SJCRH30 (cell line): Measurements from ENCODE around the gene MED13L. TPM values are rescaled to one million over a fixed set of nuclear protein-coding genes. Genes with fewer than 3 reads are reported as not detected.

Experiments
- DNase-seq, 2 experiments: peaks; one replicate each; pipeline ENCODE4 v3.0.0-alpha.2; 2015 to 2020
- H3K27ac ChIP-seq: fragments of 250-450 bp; sonication (Bioruptor Pico); 2 replicates; pipeline ENCODE4 v1.5.1; 2020; ENCODE audit warnings: mild to moderate bottlenecking, moderate library complexity
- H3K27me3 ChIP-seq: fragments of 250-450 bp; sonication (Bioruptor Pico); 2 replicates; pipeline ENCODE4 v1.5.1; 2020; ENCODE audit warnings: mild to moderate bottlenecking, moderate library complexity
- H3K36me3 ChIP-seq: fragments of 250-450 bp; sonication (Bioruptor Pico); 2 replicates; pipeline ENCODE4 v1.5.1; 2020; ENCODE audit warnings: mild to moderate bottlenecking, moderate library complexity
- H3K4me1 ChIP-seq: fragments of 250-450 bp; sonication (Bioruptor Pico); 2 replicates; pipeline ENCODE4 v1.5.1; 2020; ENCODE audit warnings: mild to moderate bottlenecking, moderate library complexity
- H3K4me3 ChIP-seq: fragments of 250-450 bp; sonication (Bioruptor Pico); 2 replicates; pipeline ENCODE4 v1.5.1; 2020; ENCODE audit warnings: mild to moderate bottlenecking, moderate library complexity
- H3K9me3 ChIP-seq: fragments of 250-450 bp; sonication (Bioruptor Pico); replicated peaks from 2 replicates; pipeline ENCODE4 v1.5.1; 2020; ENCODE audit warnings: mild to moderate bottlenecking, moderate library complexity
- total RNA-seq: library from RNA; depleted of rRNA; stranded (reverse); fragments of >200 nt; shearing (Covaris generic); gene quantifications from 2 replicates; pipeline ENCODE4 v1.2.3, GENCODE V29; 2014

The MED13L gene
- total RNA-seq, 1 experiment from 2014 or later = 62.0 TPM

DNA sequence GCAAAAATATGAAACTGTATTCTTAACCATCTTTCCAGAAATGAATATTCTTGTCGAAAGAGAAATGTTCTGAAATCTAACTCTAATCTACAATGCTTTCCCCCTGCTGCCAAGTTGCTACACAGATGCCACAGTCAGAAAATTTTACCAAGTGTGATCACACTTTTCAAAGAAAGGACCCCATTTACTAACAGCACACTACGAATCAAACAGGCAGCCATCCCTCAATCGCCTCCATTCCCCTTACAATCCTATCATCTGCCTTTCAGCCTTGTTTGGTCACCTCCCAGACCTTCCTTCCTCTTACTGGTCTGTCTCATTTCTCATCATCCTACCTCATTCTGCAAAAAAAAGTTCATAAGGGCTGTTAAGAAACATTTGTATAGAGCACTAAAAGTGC lies 190.1 kb downstream of the MED13L start:
- H3K4me1 ChIP-seq = 0 out of 2 replicates have a peak, but pooled peaks cover 4% of the 10 kb centered on the region
- H3K27me3 ChIP-seq = no peaks in the 10 kb centered on the region
- H3K27ac ChIP-seq = no peak overlapping the region
- H3K9me3 ChIP-seq = 0 out of 2 replicates have a peak, but pooled peaks cover 3% of the 10 kb centered on the region
- no peak for DNase-seq
- no peak overlapping the region for H3K4me3 ChIP-seq
- H3K36me3 ChIP-seq = no peaks in the 10 kb centered on the region; the same call in none of the 2 replicates

DNA sequence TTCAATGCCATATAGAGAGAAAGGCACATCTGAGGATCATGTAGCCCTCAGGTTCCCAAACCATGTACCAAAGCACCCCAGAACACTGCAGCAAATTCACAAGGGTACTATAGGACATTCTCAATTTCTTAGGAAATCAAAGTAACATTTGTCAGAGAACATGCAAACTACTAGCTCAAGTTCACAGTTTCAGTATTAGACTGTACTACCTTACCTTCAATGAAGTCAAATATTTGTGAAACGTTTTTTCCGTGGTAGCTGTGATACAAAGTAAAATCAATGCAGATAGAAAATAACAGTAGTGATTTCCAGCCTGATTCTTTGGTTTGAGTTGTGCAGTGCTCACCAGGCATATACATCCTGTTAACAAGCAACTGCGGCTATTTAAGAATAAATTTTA lies 197.1 kb downstream of the MED13L start:
- no peaks in the 10 kb centered on the region for H3K36me3 ChIP-seq
- no peak overlapping the region for H3K27ac ChIP-seq
- no peaks in the 10 kb centered on the region for H3K27me3 ChIP-seq
- H3K9me3 ChIP-seq = no peaks in the 10 kb centered on the region
- H3K4me1 ChIP-seq = peaks cover 3% of the 10 kb centered on the region; the same call in 1 of the 2 replicates
- no peak overlapping the region for H3K4me3 ChIP-seq
- DNase-seq = no peak

DNA sequence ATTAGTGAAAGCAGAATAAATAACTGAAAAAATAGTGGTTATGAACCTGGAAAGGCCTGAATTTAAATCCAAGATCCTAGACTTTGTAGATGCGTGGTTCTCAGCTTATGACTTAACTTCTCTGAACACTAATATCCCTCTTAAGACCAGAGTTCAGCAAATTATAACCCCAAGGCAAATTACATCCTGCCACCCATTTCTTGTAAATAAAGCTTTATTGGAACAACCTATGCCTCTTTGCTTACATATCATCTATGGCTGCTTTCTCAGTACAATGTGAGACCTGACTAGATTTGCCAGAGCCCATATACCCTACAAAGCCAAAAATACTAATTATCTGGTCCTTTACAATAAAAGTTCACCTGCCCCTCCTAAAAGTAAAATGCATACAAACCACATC lies 199.1 kb downstream of the MED13L start:
- Histone ChIP-seq H3K36me3 (no peaks in the 10 kb centered on the region), H3K27ac (no peak overlapping the region), H3K27me3 (no peaks in the 10 kb centered on the region), H3K9me3 (no peaks in the 10 kb centered on the region), H3K4me1 (peaks cover 6% of the 10 kb centered on the region; the same call in 1 of the 2 replicates), H3K4me3 (no peak overlapping the region)
- DNase-seq = no peak

DNA sequence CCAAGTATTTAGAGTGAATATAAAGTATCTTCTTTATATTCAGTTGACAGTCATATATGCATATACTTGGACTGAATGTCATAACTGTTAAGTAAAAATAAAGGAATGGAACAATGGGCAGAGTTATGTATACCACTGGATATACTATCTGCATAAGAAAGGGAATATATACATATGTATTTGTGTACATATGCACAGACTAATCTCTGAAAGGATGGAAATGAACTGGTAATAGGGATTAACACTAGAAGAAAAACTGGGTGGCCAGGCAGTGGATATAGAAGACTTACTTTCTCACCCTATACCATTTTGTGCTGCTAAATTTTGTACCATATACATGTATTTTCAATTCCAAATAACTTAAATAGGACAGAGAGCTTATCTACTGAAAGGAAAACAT lies 200.1 kb downstream of the MED13L start:
- H3K9me3 ChIP-seq = no peaks in the 10 kb centered on the region
- no peak overlapping the region for H3K4me3 ChIP-seq
- H3K27me3 ChIP-seq = no peaks in the 10 kb centered on the region
- H3K4me1 ChIP-seq = peaks cover 6% of the 10 kb centered on the region; the same call in 1 of the 2 replicates
- H3K27ac ChIP-seq = no peak overlapping the region
- no peak for DNase-seq
- H3K36me3 ChIP-seq = no peaks in the 10 kb centered on the region

DNA sequence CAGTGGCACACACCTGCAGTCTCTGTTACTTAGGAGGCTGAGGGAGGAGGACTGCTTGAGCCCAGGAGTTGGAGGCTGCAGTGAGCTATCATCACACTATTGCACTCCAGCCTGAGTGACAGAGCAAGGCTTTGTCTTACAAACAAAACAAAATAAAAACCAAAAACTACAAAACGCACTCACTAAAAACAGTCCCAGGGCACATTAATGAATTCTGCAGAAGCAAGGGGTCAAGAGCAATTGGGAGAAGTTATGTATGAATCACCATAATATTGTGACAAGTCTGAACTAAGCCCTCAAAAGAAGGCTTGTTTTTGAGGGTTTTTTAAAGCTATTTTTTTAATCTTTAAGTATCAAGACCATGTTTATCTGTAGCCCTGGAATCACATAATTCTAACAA lies 201.1 kb downstream of the MED13L start:
- Histone ChIP-seq H3K4me1 (peaks cover 6% of the 10 kb centered on the region; the same call in 1 of the 2 replicates), H3K4me3 (no peak overlapping the region), H3K36me3 (no peaks in the 10 kb centered on the region), H3K27ac (no peak overlapping the region), H3K27me3 (no peaks in the 10 kb centered on the region), H3K9me3 (no peaks in the 10 kb centered on the region)
- no peak for DNase-seq

DNA sequence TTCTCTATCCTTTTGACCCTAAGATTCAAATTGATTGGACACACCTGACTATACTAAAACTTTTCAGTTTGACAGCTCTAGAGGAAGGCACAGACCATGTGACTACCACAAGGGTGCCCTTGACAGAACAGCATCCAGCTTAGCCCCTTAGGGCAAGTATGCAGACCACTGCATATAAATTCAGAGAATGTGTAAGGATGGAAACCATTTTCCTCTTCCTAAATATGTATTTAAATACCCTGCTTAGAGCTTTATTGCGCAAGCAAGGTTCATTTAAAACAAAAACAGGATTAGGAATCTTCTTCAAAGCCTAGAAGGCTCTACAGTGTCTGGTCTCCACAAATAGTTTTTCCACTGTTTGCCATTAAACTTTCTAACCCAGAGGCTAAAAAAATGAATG lies 202.8 kb downstream of the MED13L start:
- H3K4me3 ChIP-seq = no peak overlapping the region
- H3K36me3 ChIP-seq = no peaks in the 10 kb centered on the region
- no peaks in the 10 kb centered on the region for H3K9me3 ChIP-seq
- peaks cover 6% of the 10 kb centered on the region; the same call in 1 of the 2 replicates for H3K4me1 ChIP-seq
- H3K27ac ChIP-seq = no peak overlapping the region
- peak; percentile 15 to 47 for DNase-seq
- H3K27me3 ChIP-seq = no peaks in the 10 kb centered on the region

DNA sequence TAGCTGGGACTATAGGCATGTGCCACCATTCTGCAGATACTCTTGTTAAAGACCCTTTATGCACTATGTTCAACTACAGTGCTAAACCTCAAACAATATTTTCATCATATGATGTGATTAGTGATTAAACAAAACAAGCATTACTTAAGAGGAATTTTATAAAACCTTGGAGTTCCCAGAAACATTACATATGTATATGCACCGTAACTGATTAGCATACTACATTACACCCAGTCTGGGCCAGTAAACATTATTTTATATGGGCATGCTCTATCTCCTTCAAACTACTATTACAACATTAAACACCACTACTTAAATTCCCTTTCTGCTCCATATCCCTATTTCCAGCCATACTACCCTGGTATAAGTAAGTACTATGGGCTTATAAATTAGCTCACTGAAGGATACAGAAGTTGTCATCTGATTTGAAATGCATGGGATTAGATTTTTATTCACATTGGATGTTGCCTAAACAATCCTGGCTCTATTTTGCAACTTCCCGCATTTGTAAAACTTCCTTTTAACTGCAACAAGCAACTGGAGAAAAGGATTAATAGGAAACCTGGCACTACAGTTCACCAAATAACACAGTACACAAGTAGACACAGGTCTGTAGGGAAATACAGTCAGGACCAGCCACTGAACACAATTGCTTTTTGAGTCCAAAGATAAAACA lies 205.8 kb downstream of the MED13L start:
- Histone ChIP-seq H3K36me3 (no peaks in the 10 kb centered on the region), H3K4me3 (no peak overlapping the region), H3K27me3 (no peaks in the 10 kb centered on the region), H3K27ac (no peak overlapping the region), H3K4me1 (peaks cover 6% of the 10 kb centered on the region; the same call in 1 of the 2 replicates), H3K9me3 (no peaks in the 10 kb centered on the region)
- no peak for DNase-seq

DNA sequence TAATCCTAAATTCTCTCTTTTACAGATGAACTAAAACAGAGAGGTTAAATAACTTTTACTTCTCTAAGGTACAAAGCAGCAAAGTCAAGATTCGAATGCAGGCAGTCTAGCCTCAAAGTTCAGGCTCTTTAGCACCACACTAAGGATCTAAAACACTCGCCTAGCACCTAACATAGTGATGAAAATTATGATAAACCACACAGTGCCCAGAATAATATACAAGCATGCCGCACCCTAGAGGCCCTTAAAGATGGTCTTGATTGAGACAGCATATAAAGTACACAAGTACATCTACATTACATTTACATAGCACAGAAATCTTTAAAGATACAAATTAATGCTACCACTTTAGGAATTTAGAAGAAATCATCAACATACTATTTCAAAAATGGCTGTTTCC lies 207.0 kb downstream of the MED13L start:
- H3K4me3 ChIP-seq = no peak overlapping the region
- DNase-seq = no peak
- peaks cover 3% of the 10 kb centered on the region; the same call in 1 of the 2 replicates for H3K4me1 ChIP-seq
- H3K27ac ChIP-seq = no peak overlapping the region
- no peaks in the 10 kb centered on the region for H3K27me3 ChIP-seq
- no peaks in the 10 kb centered on the region for H3K36me3 ChIP-seq
- H3K9me3 ChIP-seq = no peaks in the 10 kb centered on the region

DNA sequence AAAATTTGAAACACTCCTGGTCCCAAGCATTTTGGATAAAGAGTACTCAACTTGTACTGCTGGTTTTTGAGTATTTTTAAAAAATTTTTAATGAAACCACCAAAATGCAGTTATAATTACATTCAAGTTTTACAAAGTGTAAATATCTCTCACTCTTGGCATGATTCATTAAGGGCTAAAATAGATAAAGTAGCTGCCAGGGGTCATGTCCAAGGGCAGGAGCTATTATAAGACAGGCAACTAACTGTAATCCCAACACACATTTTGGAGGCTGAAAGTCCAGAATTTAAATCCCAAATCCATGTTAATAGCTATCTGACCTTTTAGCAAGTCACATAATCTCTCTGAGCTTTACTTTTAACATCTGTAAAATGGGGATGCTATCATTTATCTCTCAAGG lies 207.6 kb downstream of the MED13L start:
- Histone ChIP-seq H3K27me3 (no peaks in the 10 kb centered on the region), H3K9me3 (no peaks in the 10 kb centered on the region), H3K27ac (no peak overlapping the region), H3K4me1 (no peaks in the 10 kb centered on the region; the same call in 1 of the 2 replicates), H3K36me3 (no peaks in the 10 kb centered on the region), H3K4me3 (no peak overlapping the region)
- no peak for DNase-seq

DNA sequence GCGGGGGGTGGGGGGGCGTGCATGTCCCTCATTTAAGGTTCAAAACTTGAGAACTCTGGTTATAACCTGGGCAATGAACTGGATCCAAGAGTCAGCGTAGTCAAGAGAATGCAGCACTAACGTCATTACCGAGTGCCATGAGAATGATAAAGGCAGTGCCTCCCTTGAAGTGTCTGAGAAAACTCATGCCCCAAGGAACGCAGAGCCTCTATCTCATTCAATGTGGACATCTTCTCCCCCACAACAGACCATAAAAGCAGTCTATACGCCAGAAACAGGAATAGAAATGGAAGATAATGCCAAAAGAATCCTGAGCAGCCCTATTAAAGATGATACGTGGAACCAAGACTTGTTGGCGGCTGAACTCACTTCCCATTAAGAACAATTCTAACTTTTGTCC lies 208.6 kb downstream of the MED13L start:
- no peaks in the 10 kb centered on the region for H3K9me3 ChIP-seq
- DNase-seq = no peak
- no peak overlapping the region for H3K4me3 ChIP-seq
- H3K27ac ChIP-seq = no peak overlapping the region
- H3K4me1 ChIP-seq = no peaks in the 10 kb centered on the region
- no peaks in the 10 kb centered on the region for H3K27me3 ChIP-seq
- no peaks in the 10 kb centered on the region for H3K36me3 ChIP-seq

DNA sequence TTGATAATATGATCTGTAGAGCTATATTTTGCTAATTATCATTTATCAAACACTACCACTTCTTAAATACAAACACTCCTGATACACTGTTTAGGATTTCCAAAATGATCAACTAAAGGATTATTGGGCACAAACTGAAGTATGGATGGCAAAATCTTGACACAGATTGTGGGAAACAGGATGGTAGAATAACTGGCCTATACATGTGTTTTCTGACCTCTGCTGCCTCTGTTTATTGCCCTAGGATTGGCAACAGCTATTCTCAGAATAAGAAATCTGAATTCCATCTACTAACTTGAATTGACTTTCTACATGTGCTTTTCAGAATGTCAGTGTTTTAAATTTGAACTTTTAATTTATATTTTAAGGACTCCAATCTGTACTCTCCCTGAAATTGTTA lies 209.1 kb downstream of the MED13L start:
- no peaks in the 10 kb centered on the region for H3K9me3 ChIP-seq
- H3K27ac ChIP-seq = no peak overlapping the region
- H3K4me3 ChIP-seq = no peak overlapping the region
- DNase-seq = no peak
- no peaks in the 10 kb centered on the region for H3K36me3 ChIP-seq
- no peaks in the 10 kb centered on the region for H3K4me1 ChIP-seq
- no peaks in the 10 kb centered on the region for H3K27me3 ChIP-seq

DNA sequence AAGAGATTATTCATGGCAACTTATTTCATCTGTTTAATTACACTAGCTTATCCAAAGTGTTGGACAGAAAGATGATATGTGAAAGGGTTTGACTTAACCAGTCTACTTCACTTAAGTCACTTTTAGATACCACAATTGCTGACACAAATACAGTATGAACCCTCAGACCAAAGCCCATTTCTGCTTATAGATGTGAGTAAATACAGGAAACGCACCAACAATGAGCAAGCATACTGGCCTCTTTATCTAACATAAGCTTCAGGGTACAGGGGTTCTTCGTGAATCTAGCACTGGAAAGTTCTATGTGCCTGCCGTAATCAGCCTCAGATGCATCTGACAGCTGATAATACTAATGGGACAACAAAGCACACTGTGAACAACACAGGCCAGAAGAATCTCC lies 209.6 kb downstream of the MED13L start:
- Histone ChIP-seq H3K27ac (no peak overlapping the region), H3K4me3 (no peak overlapping the region), H3K4me1 (no peaks in the 10 kb centered on the region), H3K9me3 (no peaks in the 10 kb centered on the region), H3K36me3 (no peaks in the 10 kb centered on the region), H3K27me3 (no peaks in the 10 kb centered on the region)
- DNase-seq = no peak

DNA sequence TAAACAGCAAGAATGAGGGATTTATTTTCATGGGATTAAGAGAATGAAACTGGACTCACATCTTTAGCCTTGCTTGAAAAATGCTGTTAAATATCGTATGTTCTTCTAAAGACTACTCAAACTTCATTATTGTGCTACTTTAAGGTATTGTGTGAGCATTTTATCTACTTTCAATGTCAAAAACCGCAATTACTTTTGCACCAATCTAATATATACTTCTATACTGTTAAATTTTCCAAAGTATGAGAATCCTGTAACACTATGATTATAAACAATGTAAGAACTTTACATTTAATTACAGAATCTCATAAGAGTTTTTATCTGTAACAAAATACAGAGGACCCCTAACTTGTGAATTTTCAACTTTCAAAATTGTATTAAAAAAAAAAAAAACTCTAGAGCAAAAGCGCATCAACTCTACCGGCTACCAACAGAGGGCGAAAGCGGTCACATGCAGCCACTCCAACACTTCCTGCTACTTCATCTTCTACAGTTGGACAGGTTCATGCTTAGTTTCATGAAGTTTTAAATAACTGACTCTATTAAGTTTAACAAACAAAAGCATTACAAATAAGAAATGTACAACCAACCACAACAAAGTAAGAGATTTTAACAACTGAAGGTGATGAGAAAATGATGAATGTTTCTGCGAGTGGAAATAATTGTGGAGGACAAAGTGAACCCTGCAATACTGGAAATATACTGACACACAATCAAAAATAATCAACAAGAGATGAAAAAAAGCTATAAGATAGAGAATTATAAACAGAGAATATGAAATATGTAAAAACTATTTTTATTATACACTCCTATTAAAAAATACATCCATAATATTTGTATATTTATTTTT lies 210.9 kb downstream of the MED13L start:
- Histone ChIP-seq H3K9me3 (no peaks in the 10 kb centered on the region), H3K27ac (no peak overlapping the region), H3K4me1 (no peaks in the 10 kb centered on the region), H3K27me3 (no peaks in the 10 kb centered on the region), H3K36me3 (no peaks in the 10 kb centered on the region), H3K4me3 (no peak overlapping the region)
- DNase-seq = peak; percentile 30 to 62

DNA sequence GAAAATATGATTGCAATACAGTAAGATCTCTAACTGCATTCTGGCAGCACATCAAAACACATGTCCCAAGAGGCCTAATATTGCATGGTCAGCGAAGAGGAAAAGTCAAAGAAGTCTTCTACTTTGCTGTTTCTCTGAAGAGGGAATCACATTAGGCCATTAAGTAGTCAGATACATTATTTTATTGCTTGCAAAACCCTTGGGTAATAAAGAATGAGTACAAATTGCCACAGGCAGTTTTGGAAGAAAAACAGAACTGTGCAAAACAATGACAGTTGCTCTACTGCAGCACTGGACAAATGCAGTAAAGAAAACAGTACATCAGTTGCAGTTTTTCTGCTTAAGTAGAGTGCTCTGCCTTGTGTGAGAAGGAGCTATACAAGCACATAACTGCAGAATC lies 211.9 kb downstream of the MED13L start:
- Histone ChIP-seq H3K4me3 (no peak overlapping the region), H3K27me3 (no peaks in the 10 kb centered on the region), H3K4me1 (no peaks in the 10 kb centered on the region), H3K9me3 (no peaks in the 10 kb centered on the region), H3K27ac (no peak overlapping the region), H3K36me3 (no peaks in the 10 kb centered on the region)
- DNase-seq = no peak

DNA sequence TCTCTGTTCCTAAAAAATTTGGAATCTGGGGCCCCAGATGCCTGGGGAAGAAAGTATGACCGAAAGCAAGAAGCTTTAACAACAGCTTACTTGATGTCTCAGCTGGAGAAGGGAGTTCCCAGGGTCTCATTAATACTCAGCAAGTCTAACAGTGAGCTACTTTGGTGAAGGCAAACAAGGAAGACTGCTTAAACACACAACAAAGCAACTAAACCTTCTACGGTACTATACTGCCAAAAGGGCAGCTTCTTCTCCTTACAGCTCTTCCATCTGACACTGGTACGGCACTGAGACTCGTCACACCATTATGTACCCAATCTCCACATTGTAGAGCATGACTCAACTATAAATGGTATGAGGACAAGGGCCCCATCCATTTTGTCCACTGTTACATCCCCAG lies 213.0 kb downstream of the MED13L start:
- Histone ChIP-seq H3K4me3 (no peak overlapping the region), H3K27me3 (no peaks in the 10 kb centered on the region), H3K9me3 (no peaks in the 10 kb centered on the region), H3K4me1 (no peaks in the 10 kb centered on the region), H3K27ac (no peak overlapping the region), H3K36me3 (no peaks in the 10 kb centered on the region)
- no peak for DNase-seq
